CD4-positive, CD25-positive, alpha-beta regulatory T cell (primary cell): ENCODE results near the gene ADAP1. TPM values are rescaled to one million over a fixed set of nuclear protein-coding genes. Genes with fewer than 3 reads are reported as not detected.

Experiments
- ATAC-seq, 2 donors: fragments of 150-1000 bp; cut with Tn5 transposase; one replicate each; pipeline ENCODE4 v1.10.0; 2021; ENCODE audit warnings: low read depth in 2 of 2, moderate number of reproducible peaks in 2 of 2, moderate library complexity in 1 of 2
- DNase-seq, 3 donors: peaks; one replicate each; pipeline versions ENCODE4 v3.0.0 to v3.0.0-alpha.2; 2012 to 2022; ENCODE audit warnings: mixed read lengths in 1 of 3
- H3K27ac ChIP-seq: one replicate; pipeline ENCODE4 v1.7.0; 2013; ENCODE audit warnings: mild to moderate bottlenecking, low read length; ENCODE audit not compliant: insufficient read depth, poor library complexity, severe bottlenecking
- H3K27me3 ChIP-seq: one replicate; pipeline ENCODE4 v1.7.0; 2013; ENCODE audit warnings: low read length; ENCODE audit not compliant: control insufficient read depth, insufficient read depth
- H3K36me3 ChIP-seq: one replicate; pipeline ENCODE4 v1.7.0; 2013; ENCODE audit warnings: mild to moderate bottlenecking, low read length, moderate library complexity; ENCODE audit not compliant: control insufficient read depth, insufficient read depth
- H3K4me1 ChIP-seq: 2 replicates; pipeline ENCODE4 v1.7.0; 2013; ENCODE audit warnings: mild to moderate bottlenecking, low read length; ENCODE audit not compliant: insufficient read depth, control insufficient read depth, poor library complexity, severe bottlenecking
- H3K4me3 ChIP-seq: one replicate; pipeline ENCODE4 v1.7.0; 2013; ENCODE audit warnings: low read depth, mild to moderate bottlenecking, low read length, moderate library complexity
- H3K9me3 ChIP-seq, 2 experiments: 1 replicate in 1 of 2; 2 replicates in 1 of 2; pipeline ENCODE4 v1.7.0; 2013; ENCODE audit warnings: low read length in 2 of 2, mild to moderate bottlenecking in 1 of 2, moderate library complexity in 1 of 2; ENCODE audit not compliant: control insufficient read depth in 2 of 2
- H3K27ac Mint-ChIP-seq, 3 donors: one replicate each; pipeline ENCODE4 v1.8.0; 2020 to 2022; ENCODE audit warnings: mild to moderate bottlenecking in 3 of 3, mixed read lengths in 3 of 3, moderate library complexity in 2 of 3
- H3K27me3 Mint-ChIP-seq: one replicate; pipeline ENCODE4 v1.8.0; 2022; ENCODE audit warnings: mild to moderate bottlenecking, mixed read lengths
- H3K36me3 Mint-ChIP-seq: one replicate; pipeline ENCODE4 v1.8.0; 2020; ENCODE audit warnings: mixed read lengths
- H3K4me1 Mint-ChIP-seq, 4 donors: one replicate each; pipeline ENCODE4 v1.8.0; 2020 to 2022; ENCODE audit warnings: mixed read lengths in 4 of 4, mild to moderate bottlenecking in 1 of 4
- H3K4me3 Mint-ChIP-seq, 4 donors: one replicate each; pipeline ENCODE4 v1.8.0; 2020 to 2022; ENCODE audit warnings: mild to moderate bottlenecking in 4 of 4, mixed read lengths in 4 of 4, moderate library complexity in 3 of 4
- H3K9me3 Mint-ChIP-seq, 7 donors: one replicate each; pipeline ENCODE4 v1.8.0; 2020 to 2022; ENCODE audit warnings: mixed read lengths in 7 of 7, mild to moderate bottlenecking in 3 of 7, moderate library complexity in 2 of 7
- polyA plus RNA-seq, 4 donors: library from polyadenylated mRNA; unstranded; fragments of 300-500 nt; fragmentation: Illumina TruSeq; gene quantifications; one replicate each; pipeline ENCODE4 v1.2.3, GENCODE V29; 2021
- total RNA-seq: library from RNA; stranded (reverse); gene quantifications from one replicate; pipeline ENCODE4 v1.2.3, GENCODE V29; 2022

Gene ADAP1
- total and polyA plus RNA-seq, 5 donors from 2014 or later: 2.9 to 8.8 (median 5.5) TPM

GRCh38 chr7:888081-889024, 66.1 kb downstream of the ADAP1 start:
- H3K36me3 Mint-ChIP-seq: peaks cover 7% of the 10 kb centered on the region

GRCh38 chr7:887488-887820, 67.0 kb downstream of the ADAP1 start:
- Mint-ChIP-seq H3K4me3 (no peak overlapping the region), H3K9me3 (no peaks in the 10 kb centered on the region), H3K27me3 (no peaks in the 10 kb centered on the region), H3K36me3 (peaks cover 3% of the 10 kb centered on the region), H3K27ac (no peak overlapping the region), H3K4me1 (peaks cover 0 to 21% (median 2%) of the 10 kb centered on the region in 4 donors)
- DNase-seq: no peak
- no peak overlapping the region for H3K27ac ChIP-seq
- no peaks in the 10 kb centered on the region for H3K27me3 ChIP-seq
- H3K4me3 ChIP-seq: no peak overlapping the region
- peaks cover 54% of the 10 kb centered on the region for H3K36me3 ChIP-seq
- H3K9me3 ChIP-seq: no peaks in the 10 kb centered on the region
- no peaks in the 10 kb centered on the region for H3K4me1 ChIP-seq
- no peak for ATAC-seq

More at GRCh38 chr7:888081-889024, 66.1 kb downstream of the ADAP1 start:
- Mint-ChIP-seq H3K27me3 (no peaks in the 10 kb centered on the region), H3K9me3 (no peaks in the 10 kb centered on the region), H3K27ac (no peak overlapping the region), H3K4me3 (peak overlapping the region in 1 of 4 donors; percentile 76), H3K4me1 (peaks cover 0 to 13% (median under 1%) of the 10 kb centered on the region in 4 donors)
- Histone ChIP-seq H3K27me3 (no peaks in the 10 kb centered on the region), H3K4me3 (no peak overlapping the region), H3K9me3 (no peaks in the 10 kb centered on the region), H3K4me1 (no peaks in the 10 kb centered on the region), H3K36me3 (peaks cover 62% of the 10 kb centered on the region), H3K27ac (no peak overlapping the region)
- no peak for ATAC-seq
- no peak for DNase-seq

- Mint-ChIP-seq H3K9me3 (no peaks in the 10 kb centered on the region), H3K27ac (no peak overlapping the region), H3K36me3 (no peaks in the 10 kb centered on the region), H3K4me3 (no peak overlapping the region), H3K4me1 (peaks cover 0 to 25% (median 3%) of the 10 kb centered on the region in 4 donors), H3K27me3 (no peaks in the 10 kb centered on the region)
- no peaks in the 10 kb centered on the region for H3K9me3 ChIP-seq
- no peak overlapping the region for H3K4me3 ChIP-seq
- peaks cover 48% of the 10 kb centered on the region for H3K36me3 ChIP-seq
- H3K4me1 ChIP-seq: no peaks in the 10 kb centered on the region
- H3K27ac ChIP-seq: no peak overlapping the region
- DNase-seq (no peak), ATAC-seq (no peak)
- no peaks in the 10 kb centered on the region for H3K27me3 ChIP-seq
Observed at GRCh38 chr7:886626-887487, 67.6 kb downstream of the ADAP1 start.

GRCh38 chr7:885893-886625, 68.4 kb downstream of the ADAP1 start:
- ATAC-seq (no peak), DNase-seq (no peak)
- Histone ChIP-seq H3K9me3 (no peaks in the 10 kb centered on the region), H3K27me3 (no peaks in the 10 kb centered on the region), H3K4me1 (peaks cover 6% of the 10 kb centered on the region), H3K27ac (no peak overlapping the region), H3K36me3 (peaks cover 40% of the 10 kb centered on the region), H3K4me3 (no peak overlapping the region)
- no peak overlapping the region for H3K27ac Mint-ChIP-seq
- no peaks in the 10 kb centered on the region for H3K27me3 Mint-ChIP-seq
- peaks cover 0 to 28% (median 4%) of the 10 kb centered on the region in 4 donors for H3K4me1 Mint-ChIP-seq
- no peaks in the 10 kb centered on the region for H3K9me3 Mint-ChIP-seq
- no peak overlapping the region for H3K4me3 Mint-ChIP-seq
- H3K36me3 Mint-ChIP-seq: no peaks in the 10 kb centered on the region

GRCh38 chr7:885261-885892, 69.1 kb downstream of the ADAP1 start:
- Mint-ChIP-seq H3K27me3 (no peaks in the 10 kb centered on the region), H3K9me3 (no peaks in the 10 kb centered on the region), H3K27ac (no peak overlapping the region), H3K36me3 (no peaks in the 10 kb centered on the region), H3K4me3 (no peak overlapping the region), H3K4me1 (peaks cover 0 to 32% (median 5%) of the 10 kb centered on the region in 4 donors)
- H3K4me1 ChIP-seq: peaks cover 6% of the 10 kb centered on the region
- ATAC-seq (no peak), DNase-seq (no peak)
- no peaks in the 10 kb centered on the region for H3K27me3 ChIP-seq
- no peaks in the 10 kb centered on the region for H3K9me3 ChIP-seq
- H3K27ac ChIP-seq: no peak overlapping the region
- no peak overlapping the region for H3K4me3 ChIP-seq
- H3K36me3 ChIP-seq: peaks cover 33% of the 10 kb centered on the region

GRCh38 chr7:884191-885003, 70.1 kb downstream of the ADAP1 start:
- Histone ChIP-seq H3K27me3 (no peaks in the 10 kb centered on the region), H3K36me3 (peaks cover 34% of the 10 kb centered on the region), H3K4me1 (peaks cover 11% of the 10 kb centered on the region), H3K9me3 (no peaks in the 10 kb centered on the region), H3K4me3 (no peak overlapping the region), H3K27ac (no peak overlapping the region)
- peak overlapping the region in 2 of 3 donors; percentile 76 to 88 for H3K27ac Mint-ChIP-seq
- peak overlapping the region in 1 of 4 donors; percentile 38 for H3K4me3 Mint-ChIP-seq
- no peaks in the 10 kb centered on the region for H3K27me3 Mint-ChIP-seq
- peaks cover 0 to 41% (median 6%) of the 10 kb centered on the region in 4 donors for H3K4me1 Mint-ChIP-seq
- H3K9me3 Mint-ChIP-seq: no peaks in the 10 kb centered on the region
- ATAC-seq (no peak), DNase-seq (no peak)
- no peaks in the 10 kb centered on the region for H3K36me3 Mint-ChIP-seq
